G401 (cell line): ENCODE data around the gene ACTRT3. TPM values are rescaled to one million over a fixed set of nuclear protein-coding genes. Genes with fewer than 3 reads are reported as not detected.

ENCODE experiments used
- DNase-seq: peaks from one replicate; pipeline ENCODE4 v3.0.0-alpha.2; 2015; ENCODE audit warnings: low spot score
- in situ Hi-C: cut with HindIII; loops from 2 replicates; pipeline ENCODE4 v1.10.0; 2016; ENCODE audit warnings: low sequenced_read_pairs, mixed read lengths
- total RNA-seq: library from RNA; depleted of rRNA; stranded (reverse); fragments of >200 nt; shearing (Covaris generic); gene quantifications from 2 replicates; pipeline ENCODE4 v1.2.3, GENCODE V29; 2014; rRNA removed

The ACTRT3 gene
- total RNA-seq: 2.7 and 3.8 TPM in 2 replicates

- in situ Hi-C loops: no loop called here
- peak; percentile 77 for DNase-seq
Measured at GRCh38 chr3:169769287-169770181, at the start of gene ACTRT3. ACTRT3 (minus strand) TSS chr3:169769561; CDS start chr3:169769520, 41 bp downstream.

GRCh38 chr3:169818316-169818715 is 49.0 kb upstream of the ACTRT3 start:
- in situ Hi-C loops: no loop called here
- no peak for DNase-seq

GRCh38 chr3:169815590-169816150 is 46.3 kb upstream of the ACTRT3 start:
- in situ Hi-C loops: no loop called here
- DNase-seq: no peak

- no peak for DNase-seq
- in situ Hi-C loops: no loop called here
Measured at GRCh38 chr3:169813757-169814517, 44.6 kb upstream of the ACTRT3 start.

GRCh38 chr3:169813278-169813677 is 43.9 kb upstream of the ACTRT3 start:
- in situ Hi-C loops: no loop called here
- no peak for DNase-seq

- in situ Hi-C loops: no loop called here
- peak; percentile 27 for DNase-seq
Measured at GRCh38 chr3:169812332-169813235, 43.2 kb upstream of the ACTRT3 start, which contains the start of the genes LRRC34 and LRRIQ4. LRRC34 (minus strand) TSS chr3:169812904; CDS start chr3:169812548, 356 bp downstream. LRRIQ4 (plus strand) TSS chr3:169812870; CDS start chr3:169821922, 9,052 bp downstream.

- in situ Hi-C loops: no loop called here
- DNase-seq: peak; percentile 7
Measured at GRCh38 chr3:169811631-169812331, 42.4 kb upstream of the ACTRT3 start.

GRCh38 chr3:169809230-169809795 is 40.0 kb upstream of the ACTRT3 start:
- in situ Hi-C loops: no loop called here
- no peak for DNase-seq

- no peak for DNase-seq
- in situ Hi-C loops: no loop called here
Measured at GRCh38 chr3:169804681-169805080, 35.3 kb upstream of the ACTRT3 start.

GRCh38 chr3:169792359-169792758 is 23.0 kb upstream of the ACTRT3 start:
- no peak for DNase-seq

GRCh38 chr3:169790687-169791429 is 21.5 kb upstream of the ACTRT3 start:
- DNase-seq: no peak
- in situ Hi-C loops: no loop called here

More at GRCh38 chr3:169792359-169792758, 23.0 kb upstream of the ACTRT3 start:
- in situ Hi-C loops: no loop called here

GRCh38 chr3:169790219-169790618 is 20.9 kb upstream of the ACTRT3 start:
- in situ Hi-C loops: no loop called here

GRCh38 chr3:169787791-169788190 is 18.4 kb upstream of the ACTRT3 start:
- in situ Hi-C loops: no loop called here
- no peak for DNase-seq

More at GRCh38 chr3:169790219-169790618, 20.9 kb upstream of the ACTRT3 start:
- no peak for DNase-seq

- DNase-seq: no peak
- in situ Hi-C loops: no loop called here
Measured at GRCh38 chr3:169787120-169787519, 17.8 kb upstream of the ACTRT3 start.

GRCh38 chr3:169781209-169781855 is 12.0 kb upstream of the ACTRT3 start:
- no peak for DNase-seq
- in situ Hi-C loops: no loop called here

GRCh38 chr3:169780742-169781141 is 11.4 kb upstream of the ACTRT3 start:
- no peak for DNase-seq
- in situ Hi-C loops: no loop called here

- in situ Hi-C loops: no loop called here
Measured at GRCh38 chr3:169777822-169778221, 8.5 kb upstream of the ACTRT3 start.

More at GRCh38 chr3:169777822-169778221, 8.5 kb upstream of the ACTRT3 start:
- DNase-seq: no peak
